GM10266 (cell line): Measurements from ENCODE around the gene AATF.

Source experiments
- DNase-seq: peaks from one replicate; pipeline ENCODE4 v3.0.0; 2012; ENCODE audit errors: extremely low spot score
- TF ChIP-seq, protein P1 (sequence below): IDR thresholded peaks from 2 replicates; pipeline ENCODE4 v1.5.1; 2012; ENCODE audit warnings: mild to moderate bottlenecking, low read depth; ENCODE audit not compliant: control insufficient read depth, insufficient read depth; ENCODE audit errors: missing control alignments

The AATF gene

GRCh38 chr17:36992701-36993100 is 43.9 kb downstream of the AATF start:
- DNase-seq: no peak
- TF ChIP-seq, protein P1, sequence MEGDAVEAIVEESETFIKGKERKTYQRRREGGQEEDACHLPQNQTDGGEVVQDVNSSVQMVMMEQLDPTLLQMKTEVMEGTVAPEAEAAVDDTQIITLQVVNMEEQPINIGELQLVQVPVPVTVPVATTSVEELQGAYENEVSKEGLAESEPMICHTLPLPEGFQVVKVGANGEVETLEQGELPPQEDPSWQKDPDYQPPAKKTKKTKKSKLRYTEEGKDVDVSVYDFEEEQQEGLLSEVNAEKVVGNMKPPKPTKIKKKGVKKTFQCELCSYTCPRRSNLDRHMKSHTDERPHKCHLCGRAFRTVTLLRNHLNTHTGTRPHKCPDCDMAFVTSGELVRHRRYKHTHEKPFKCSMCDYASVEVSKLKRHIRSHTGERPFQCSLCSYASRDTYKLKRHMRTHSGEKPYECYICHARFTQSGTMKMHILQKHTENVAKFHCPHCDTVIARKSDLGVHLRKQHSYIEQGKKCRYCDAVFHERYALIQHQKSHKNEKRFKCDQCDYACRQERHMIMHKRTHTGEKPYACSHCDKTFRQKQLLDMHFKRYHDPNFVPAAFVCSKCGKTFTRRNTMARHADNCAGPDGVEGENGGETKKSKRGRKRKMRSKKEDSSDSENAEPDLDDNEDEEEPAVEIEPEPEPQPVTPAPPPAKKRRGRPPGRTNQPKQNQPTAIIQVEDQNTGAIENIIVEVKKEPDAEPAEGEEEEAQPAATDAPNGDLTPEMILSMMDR: no peak

DNA sequence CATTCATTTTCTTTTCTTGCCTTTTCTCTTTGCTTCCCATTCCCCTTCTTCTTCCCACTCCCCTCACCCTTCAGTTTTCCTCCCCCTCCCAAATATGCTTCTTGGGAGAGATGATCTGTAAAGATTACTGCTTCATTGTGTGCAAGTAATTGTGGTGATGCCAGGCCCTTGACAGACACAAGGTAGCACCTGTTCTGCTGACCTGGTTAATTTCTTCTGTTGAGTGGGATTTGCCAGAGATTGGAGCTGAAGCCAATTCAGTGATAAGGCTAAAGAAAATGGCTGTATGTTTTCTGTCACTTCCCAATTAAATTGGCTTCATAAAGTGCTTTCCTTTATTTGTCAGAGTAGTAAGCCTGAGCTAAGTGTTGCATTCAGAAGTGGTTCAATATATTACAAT is 44.5 kb downstream of the AATF start:
- DNase-seq: no peak
- TF ChIP-seq, protein P1: no peak

DNA sequence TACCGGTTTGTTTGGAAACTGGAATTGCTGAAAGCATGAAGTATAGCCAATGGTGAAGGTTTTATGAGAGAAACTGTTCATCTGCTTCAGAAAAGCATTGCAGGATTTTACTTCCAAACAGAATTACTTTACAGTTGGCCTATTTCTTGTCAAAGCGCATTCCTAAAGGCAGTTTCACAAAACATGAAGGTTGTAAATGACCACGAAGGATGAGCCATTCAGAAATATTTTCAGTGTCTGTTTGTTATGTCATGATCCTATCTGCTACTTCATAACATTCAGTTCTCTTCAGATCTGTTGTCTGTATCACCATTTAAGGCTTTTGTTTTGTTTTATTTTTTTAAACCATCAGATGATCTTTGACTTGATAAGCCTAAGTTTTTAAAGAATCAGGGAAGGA is 45.7 kb downstream of the AATF start:
- TF ChIP-seq, protein P1: no peak
- DNase-seq: no peak

DNA sequence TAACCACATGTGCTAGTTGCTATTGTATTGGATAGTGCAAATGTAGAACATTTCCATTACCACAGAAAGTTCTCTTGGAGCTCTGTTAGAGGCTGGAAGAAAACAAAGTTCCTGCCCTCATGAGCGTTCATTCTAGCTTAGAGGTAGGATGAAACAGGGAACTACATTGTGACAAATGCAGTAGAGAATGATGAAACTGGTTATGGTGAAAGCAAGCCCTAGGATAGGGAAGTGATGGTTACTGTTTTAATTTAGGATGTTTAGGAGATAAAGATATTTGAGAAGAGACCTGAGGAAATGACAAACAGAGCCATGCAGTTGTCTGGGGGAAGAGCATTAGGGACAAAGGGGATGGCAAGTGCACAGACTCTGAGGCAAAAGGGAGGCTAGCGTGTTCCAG is 50.7 kb downstream of the AATF start:
- no peak for DNase-seq

DNA sequence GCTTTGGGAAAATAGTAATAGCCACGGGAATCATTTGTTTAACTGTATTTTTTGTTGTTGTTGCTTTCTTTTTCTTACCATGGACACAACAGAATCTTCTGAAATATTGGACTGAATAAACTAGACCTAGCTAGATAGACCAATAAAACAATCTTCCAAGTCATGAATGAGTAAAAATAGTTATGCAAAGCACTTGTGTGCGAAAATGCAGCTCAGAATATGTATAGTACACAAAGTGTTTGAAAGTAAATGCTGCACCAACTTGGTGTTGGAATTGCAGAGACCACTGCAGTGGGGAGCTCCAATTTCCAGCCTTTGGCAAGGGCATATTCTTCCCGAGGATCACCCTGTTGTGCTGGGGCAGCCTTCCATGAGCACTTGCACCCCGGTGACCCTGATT is 68.0 kb downstream of the AATF start:
- DNase-seq: no peak
- TF ChIP-seq, protein P1: no peak

More for the DNA sequence above, 50.7 kb downstream of the AATF start:
- TF ChIP-seq, protein P1: no peak

- DNase-seq: no peak
- TF ChIP-seq, protein P1: no peak
Observed at GRCh38 chr17:37017404-37017803, 68.7 kb downstream of the AATF start.

- no peak for DNase-seq
- TF ChIP-seq, protein P1: no peak
Observed at GRCh38 chr17:37019117-37019740, 70.5 kb downstream of the AATF start.
